ENCODE measurements around the gene FYB1. TPM values are rescaled to one million over a fixed set of nuclear protein-coding genes. Genes with fewer than 3 reads are reported as not detected.

Gene FYB1
- total RNA-seq, 1 experiment from 2014 or later, result not detected

DNA sequence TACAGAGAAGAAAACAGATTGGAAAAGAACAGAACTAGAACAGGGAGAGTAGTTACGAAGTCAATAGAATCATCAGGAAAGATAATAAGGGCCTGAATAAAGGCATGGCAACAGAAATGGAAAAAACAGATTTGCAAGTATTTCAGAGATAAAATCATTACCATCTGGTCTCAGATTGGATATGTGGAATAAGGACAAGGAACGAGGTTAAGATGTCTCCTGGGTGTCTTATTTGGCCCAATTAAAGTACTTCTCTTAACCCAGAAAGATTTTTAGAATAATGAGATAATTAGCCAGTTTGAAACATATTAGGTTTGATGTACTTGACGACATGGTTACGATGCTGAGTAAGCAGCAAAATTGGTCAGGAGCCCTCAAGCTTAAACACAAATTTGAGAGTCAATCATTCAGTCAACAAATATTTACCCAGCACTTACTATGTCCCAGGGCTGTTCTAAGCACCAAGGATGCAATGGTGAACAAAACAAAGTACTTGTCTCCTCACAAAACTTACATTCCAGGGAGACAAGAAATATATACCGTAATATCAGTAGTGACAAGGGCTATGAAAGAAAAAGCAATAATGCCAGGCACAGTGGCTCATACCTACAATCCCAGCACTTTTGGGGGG, 163.5 kb downstream of the FYB1 start:
- no peak for DNase-seq (ENCODE audit: low spot score)

Other genes starting within 250 kb of the FYB1 start
- 11.3 and 12.8 TPM in 2 replicates for gene RICTOR, start 145.2 kb downstream of the FYB1 start, total RNA-seq (2014; rRNA removed; shearing (Covaris generic))
- gene C9, start 144.9 kb upstream of the FYB1 start, total RNA-seq (2014; rRNA removed; shearing (Covaris generic)), result not detected in 2 replicates
- gene DAB2, start 205.4 kb upstream of the FYB1 start, total RNA-seq (2014; rRNA removed; shearing (Covaris generic)), result 2.3 and 3.4 TPM in 2 replicates